K562 (cell line): ENCODE data around the gene IPP. TPM values are rescaled to one million over a fixed set of nuclear protein-coding genes. Genes with fewer than 3 reads are reported as not detected.
A peak's percentile ranks its signal among the peaks of the same experiment; 100 is the strongest.

Experiments used
- BACH1 ChIP-seq: fragments of 200-800 bp; sonication (Bioruptor generic); IDR thresholded peaks from 2 replicates; pipeline ENCODE4 v1.6.1; 2016; ENCODE audit warnings: missing genetic modification characterization, missing compliant biosample characterization
- CAMTA2 ChIP-seq: fragments of 250-450 bp; sonication (Bioruptor Pico); conservative IDR thresholded peaks from 2 replicates; pipeline ENCODE4 v1.5.1; 2022
- CHCHD3 ChIP-seq: fragments of 250-450 bp; sonication (Bioruptor Pico); IDR thresholded peaks from 2 replicates; pipeline ENCODE4 v2.1.2; 2022; ENCODE audit warnings: mild to moderate bottlenecking
- CHD4 ChIP-seq: fragments of 200-600 bp; sonication (generic); IDR thresholded peaks from 3 replicates; pipeline ENCODE4 v1.6.1; 2012; ENCODE audit warnings: low read depth, mild to moderate bottlenecking, mixed read lengths, low read length, inconsistent platforms; ENCODE audit not compliant: insufficient read depth, insufficient replicate concordance, poor library complexity, severe bottlenecking
- CXXC5 ChIP-seq: fragments of 250-450 bp; sonication (Bioruptor Pico); IDR thresholded peaks from 2 replicates; pipeline ENCODE4 v1.8.0; 2022; ENCODE audit warnings: inconsistent platforms, mild to moderate bottlenecking, moderate library complexity
- EP400 ChIP-seq: fragments of 450-650 bp; IDR thresholded peaks from 2 replicates; pipeline ENCODE4 v1.6.1; 2017; ENCODE audit warnings: antibody characterized with exemption, mild to moderate bottlenecking, moderate library complexity
- ETV6 ChIP-seq, 3 experiments: fragments of 150-350 bp in 1 of 3; sonication (generic) in 1 of 3; formaldehyde crosslinking in 1 of 3; IDR thresholded peaks; 2 replicates each; pipeline versions ENCODE4 v1.6.1 to v1.8.0; 2014 to 2022; ENCODE audit warnings: borderline replicate concordance in 2 of 3, low read depth in 2 of 3, antibody characterized with exemption in 1 of 3, low read length in 1 of 3, mild to moderate bottlenecking in 1 of 3, missing genetic modification reagents in 1 of 3
- GABPB2 ChIP-seq: fragments of 250-450 bp; sonication (Bioruptor Pico); conservative IDR thresholded peaks from 2 replicates; pipeline ENCODE4 v1.5.1; 2021; ENCODE audit warnings: mild to moderate bottlenecking
- GTF2F1 ChIP-seq: IDR thresholded peaks from 2 replicates; pipeline ENCODE4 v1.6.1; 2011; ENCODE audit warnings: low read depth, low read length, improper control_type of control experiment
- HDAC3 ChIP-seq: fragments of 450-650 bp; IDR thresholded peaks from 2 replicates; pipeline ENCODE4 v1.6.1; 2018; ENCODE audit warnings: borderline replicate concordance, mild to moderate bottlenecking, moderate library complexity; ENCODE audit not compliant: partially characterized antibody
- HDAC8 ChIP-seq: fragments of 450-650 bp; IDR thresholded peaks from 2 replicates; pipeline ENCODE4 v1.6.1; 2016; ENCODE audit warnings: mild to moderate bottlenecking, missing genetic modification characterization, moderate library complexity, missing compliant biosample characterization
- HSF4 ChIP-seq: fragments of 250-450 bp; sonication (Bioruptor Pico); IDR thresholded peaks from 2 replicates; pipeline ENCODE4 v2.1.2; 2022; ENCODE audit warnings: mild to moderate bottlenecking, moderate library complexity, borderline replicate concordance
- KHSRP ChIP-seq: fragments of 450-650 bp; IDR thresholded peaks from 2 replicates; pipeline ENCODE4 v1.6.1; 2017
- MAFF ChIP-seq: IDR thresholded peaks from 2 replicates; pipeline ENCODE4 v1.6.1; 2012; ENCODE audit warnings: low read length, improper control_type of control experiment
- RHOXF2B ChIP-seq: fragments of 250-450 bp; sonication (Bioruptor Pico); conservative IDR thresholded peaks from 2 replicates; pipeline ENCODE4 v1.5.1; 2021
- SLC30A9 ChIP-seq: fragments of 250-450 bp; sonication (Bioruptor Pico); IDR thresholded peaks from 2 replicates; pipeline ENCODE4 v1.8.0; 2022; ENCODE audit warnings: mild to moderate bottlenecking, moderate library complexity
- TCF7L2 ChIP-seq: fragments of 150-350 bp; IDR thresholded peaks from 2 replicates; pipeline ENCODE4 v1.6.1; 2016; ENCODE audit warnings: low read depth, mild to moderate bottlenecking, low read length, moderate library complexity
- polyA plus RNA-seq, 8 experiments: library from polyadenylated mRNA; depleted of rRNA in 4 of 8; stranded (reverse) in 5 of 8; unstranded in 3 of 8; fragments of >200 nt; fragmentation: Nextera tagmentation in 2 of 8; fragmentation: Illumina TruSeq in 1 of 8; extraction: Ambion mirVana in 2 of 8; extraction: Trizol in 1 of 8; gene quantifications; 2 replicates each; pipeline versions ENCODE4 v1.2.1 to v1.2.3, GENCODE V29; 2011 to 2014; ENCODE audit warnings: inconsistent platforms in 1 of 8, missing spikeins in 1 of 8
- total RNA-seq, 7 experiments: library from RNA; depleted of rRNA in 6 of 7; stranded (reverse); fragments of >200 nt in 6 of 7; fragmentation: Illumina TruSeq in 2 of 7; extraction: Trizol in 2 of 7; gene quantifications; 2 replicates each; pipeline versions ENCODE4 v1.2.1 to v1.2.3, GENCODE V29; 2011 to 2021; ENCODE audit warnings: low replicate concordance in 1 of 7
- TF ChIP-seq, protein P1 (sequence below), 2 experiments: fragments of 450-650 bp; conservative IDR thresholded peaks; 2 replicates each; pipeline ENCODE4 v1.6.1; 2017; ENCODE audit warnings: mild to moderate bottlenecking in 2 of 2, moderate library complexity in 2 of 2
- TF ChIP-seq, protein P2 (sequence below): fragments of 250-450 bp; sonication (Bioruptor Pico); IDR thresholded peaks from 2 replicates; pipeline ENCODE4 v1.4.0; 2020; ENCODE audit warnings: borderline replicate concordance
- TF ChIP-seq, protein P3 (sequence below): sonication (generic); formaldehyde crosslinking; IDR thresholded peaks from 2 replicates; pipeline ENCODE4 v1.8.0; 2022; ENCODE audit warnings: mild to moderate bottlenecking, missing genetic modification reagents
- TF ChIP-seq, protein P4 (sequence below): sonication (generic); formaldehyde crosslinking; IDR thresholded peaks from 2 replicates; pipeline ENCODE4 v1.9.0; 2022; ENCODE audit warnings: mild to moderate bottlenecking, missing genetic modification reagents

Gene IPP
- total and polyA plus RNA-seq, 9 of the 15 experiments (the other 6 are each of a cell fraction or from before 2014, with no cell fraction given) = 6.9 to 15.1 (median 9.7) TPM

DNA sequence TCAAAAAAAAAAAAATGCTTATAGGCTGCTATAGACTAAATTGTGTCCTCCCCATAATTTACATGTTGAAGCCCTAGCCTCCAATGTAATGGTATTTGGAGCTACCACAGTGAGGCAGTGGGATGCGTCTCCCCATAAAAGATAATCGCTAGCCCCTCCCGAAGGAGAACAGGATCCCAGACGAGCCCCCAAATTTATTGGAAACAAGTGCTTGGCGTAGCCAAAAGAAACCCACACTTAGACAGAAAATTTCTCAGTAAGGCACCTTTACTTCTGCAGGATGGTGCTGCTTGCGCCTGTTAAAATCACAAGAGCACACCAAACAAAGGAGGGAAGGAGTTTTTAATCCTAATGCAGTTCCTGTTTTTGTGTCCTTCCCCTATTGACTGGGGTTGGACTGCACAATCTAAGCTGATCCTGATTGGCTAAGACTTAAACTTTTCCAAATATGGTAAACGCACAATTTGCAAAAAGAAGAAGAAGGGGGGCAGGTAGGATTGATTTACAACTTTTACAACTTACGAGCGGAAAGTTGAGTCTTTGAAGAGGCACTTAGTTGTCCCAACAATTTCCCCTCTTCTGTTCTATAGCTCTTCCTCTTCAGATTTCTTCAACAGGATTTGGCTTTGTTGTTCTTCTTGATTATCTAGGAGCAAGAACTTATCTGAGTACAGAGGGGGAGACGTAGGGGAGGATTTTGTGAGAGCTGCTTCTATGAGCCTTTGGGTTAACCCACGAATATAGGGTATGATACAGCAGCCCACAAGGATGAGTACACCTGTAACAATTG is 3.0 kb upstream of the IPP start (continued):
- TF ChIP-seq CHD4 = no peak
- TF ChIP-seq HSF4 = no peak
- no peak; the same call in 1 of the 2 replicates for TF ChIP-seq CXXC5 (CRISPR knock-in tag)
- no peak; the same call in 1 of the 2 replicates for TF ChIP-seq MAFF
- TF ChIP-seq GTF2F1 = no peak
- no peak for TF ChIP-seq ETV6 (IDR thresholded peaks at IDR 0.05; ENCODE audit: borderline replicate concordance in 1 of 2, low read depth in 2 of 2, low read length in 1 of 2)
- TF ChIP-seq ETV6 (CRISPR knock-in tag; IDR thresholded peaks at IDR 0.05; ENCODE audit: borderline replicate concordance) = no peak
- TF ChIP-seq EP400 = peak; percentile 64
- TF ChIP-seq SLC30A9 = no peak
- TF ChIP-seq, protein P1, sequence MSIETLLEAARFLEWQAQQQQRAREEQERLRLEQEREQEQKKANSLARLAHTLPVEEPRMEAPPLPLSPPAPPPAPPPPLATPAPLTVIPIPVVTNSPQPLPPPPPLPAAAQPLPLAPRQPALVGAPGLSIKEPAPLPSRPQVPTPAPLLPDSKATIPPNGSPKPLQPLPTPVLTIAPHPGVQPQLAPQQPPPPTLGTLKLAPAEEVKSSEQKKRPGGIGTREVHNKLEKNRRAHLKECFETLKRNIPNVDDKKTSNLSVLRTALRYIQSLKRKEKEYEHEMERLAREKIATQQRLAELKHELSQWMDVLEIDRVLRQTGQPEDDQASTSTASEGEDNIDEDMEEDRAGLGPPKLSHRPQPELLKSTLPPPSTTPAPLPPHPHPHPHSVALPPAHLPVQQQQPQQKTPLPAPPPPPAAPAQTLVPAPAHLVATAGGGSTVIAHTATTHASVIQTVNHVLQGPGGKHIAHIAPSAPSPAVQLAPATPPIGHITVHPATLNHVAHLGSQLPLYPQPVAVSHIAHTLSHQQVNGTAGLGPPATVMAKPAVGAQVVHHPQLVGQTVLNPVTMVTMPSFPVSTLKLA (conservative IDR thresholded peaks at IDR 0.05) = peak; percentile 30 to 46; a peak in 1 of 4 replicates
- TF ChIP-seq HDAC3 = no peak
- no peak for TF ChIP-seq TCF7L2
- TF ChIP-seq GABPB2 (CRISPR knock-in tag) = no peak
- peak; percentile 80; the same call in 1 of the 2 replicates for TF ChIP-seq RHOXF2B (CRISPR knock-in tag)
- peak; percentile 85 for TF ChIP-seq BACH1 (tag)
- TF ChIP-seq, protein P2, sequence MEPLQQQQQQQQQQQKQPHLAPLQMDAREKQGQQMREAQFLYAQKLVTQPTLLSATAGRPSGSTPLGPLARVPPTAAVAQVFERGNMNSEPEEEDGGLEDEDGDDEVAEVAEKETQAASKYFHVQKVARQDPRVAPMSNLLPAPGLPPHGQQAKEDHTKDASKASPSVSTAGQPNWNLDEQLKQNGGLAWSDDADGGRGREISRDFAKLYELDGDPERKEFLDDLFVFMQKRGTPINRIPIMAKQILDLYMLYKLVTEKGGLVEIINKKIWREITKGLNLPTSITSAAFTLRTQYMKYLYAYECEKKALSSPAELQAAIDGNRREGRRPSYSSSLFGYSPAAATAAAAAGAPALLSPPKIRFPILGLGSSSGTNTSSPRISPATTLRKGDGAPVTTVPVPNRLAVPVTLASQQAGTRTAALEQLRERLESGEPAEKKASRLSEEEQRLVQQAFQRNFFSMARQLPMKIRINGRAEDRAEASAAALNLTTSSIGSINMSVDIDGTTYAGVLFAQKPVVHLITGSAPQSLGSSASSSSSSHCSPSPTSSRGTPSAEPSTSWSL (CRISPR knock-in tag) = no peak
- TF ChIP-seq, protein P3, sequence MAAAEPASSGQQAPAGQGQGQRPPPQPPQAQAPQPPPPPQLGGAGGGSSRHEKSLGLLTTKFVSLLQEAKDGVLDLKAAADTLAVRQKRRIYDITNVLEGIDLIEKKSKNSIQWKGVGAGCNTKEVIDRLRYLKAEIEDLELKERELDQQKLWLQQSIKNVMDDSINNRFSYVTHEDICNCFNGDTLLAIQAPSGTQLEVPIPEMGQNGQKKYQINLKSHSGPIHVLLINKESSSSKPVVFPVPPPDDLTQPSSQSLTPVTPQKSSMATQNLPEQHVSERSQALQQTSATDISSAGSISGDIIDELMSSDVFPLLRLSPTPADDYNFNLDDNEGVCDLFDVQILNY (CRISPR knock-in tag) = no peak
- no peak for TF ChIP-seq CHCHD3 (CRISPR knock-in tag)
- TF ChIP-seq CAMTA2 = no peak
- TF ChIP-seq, protein P4, sequence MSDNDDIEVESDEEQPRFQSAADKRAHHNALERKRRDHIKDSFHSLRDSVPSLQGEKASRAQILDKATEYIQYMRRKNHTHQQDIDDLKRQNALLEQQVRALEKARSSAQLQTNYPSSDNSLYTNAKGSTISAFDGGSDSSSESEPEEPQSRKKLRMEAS (CRISPR knock-in tag) = no peak
- no peak for TF ChIP-seq KHSRP
- TF ChIP-seq HDAC8 (tag) = peak; percentile 72; the same call in 1 of the 2 replicates
